ENCODE results near the gene APOC1.

Gene APOC1

DNA sequence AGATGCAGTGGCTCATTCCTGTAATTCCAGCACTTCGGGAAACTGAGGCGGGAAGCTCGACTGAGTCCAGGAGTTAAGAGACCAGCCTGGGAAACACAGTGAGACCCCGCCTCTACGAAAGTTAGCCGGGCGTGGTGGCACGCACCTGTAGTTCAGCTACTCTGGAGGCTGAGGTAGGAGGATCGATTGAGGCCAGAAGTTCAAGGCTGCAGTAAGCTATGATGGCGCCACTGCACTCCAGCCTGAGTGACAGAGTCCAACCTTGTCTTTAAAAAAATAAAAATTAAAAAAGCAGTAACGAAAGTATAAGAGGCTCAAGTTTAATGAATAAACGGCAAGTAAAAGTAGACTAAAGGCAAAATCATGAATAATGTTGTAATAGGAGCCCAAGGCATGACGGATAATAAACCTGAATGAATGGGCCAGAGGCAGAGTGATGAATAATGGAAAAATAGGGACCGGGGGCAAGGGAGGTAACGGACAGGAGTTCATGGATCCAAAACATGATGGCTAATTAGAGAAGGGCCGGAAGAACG lies 24.5 kb upstream of the APOC1 start:
- DNase-seq (ENCODE audit: low spot score): no peak
- ChIA-PET CTCF (interaction anchor here (0.6 to 1.2 kb wide), 4 partner anchors 8 to 493 kb away, joined by 3 to 6 read pairs (median 3); no protein-coding TSS in a partner anchor), POLR2A (ENCODE audit: low non-redundant PET) (interaction anchor here (0.5 to 0.7 kb wide), 3 partner anchors 8 to 64 kb away, joined by 3 to 5 read pairs (median 4); no protein-coding TSS in a partner anchor)
- TF ChIP-seq, protein P1, sequence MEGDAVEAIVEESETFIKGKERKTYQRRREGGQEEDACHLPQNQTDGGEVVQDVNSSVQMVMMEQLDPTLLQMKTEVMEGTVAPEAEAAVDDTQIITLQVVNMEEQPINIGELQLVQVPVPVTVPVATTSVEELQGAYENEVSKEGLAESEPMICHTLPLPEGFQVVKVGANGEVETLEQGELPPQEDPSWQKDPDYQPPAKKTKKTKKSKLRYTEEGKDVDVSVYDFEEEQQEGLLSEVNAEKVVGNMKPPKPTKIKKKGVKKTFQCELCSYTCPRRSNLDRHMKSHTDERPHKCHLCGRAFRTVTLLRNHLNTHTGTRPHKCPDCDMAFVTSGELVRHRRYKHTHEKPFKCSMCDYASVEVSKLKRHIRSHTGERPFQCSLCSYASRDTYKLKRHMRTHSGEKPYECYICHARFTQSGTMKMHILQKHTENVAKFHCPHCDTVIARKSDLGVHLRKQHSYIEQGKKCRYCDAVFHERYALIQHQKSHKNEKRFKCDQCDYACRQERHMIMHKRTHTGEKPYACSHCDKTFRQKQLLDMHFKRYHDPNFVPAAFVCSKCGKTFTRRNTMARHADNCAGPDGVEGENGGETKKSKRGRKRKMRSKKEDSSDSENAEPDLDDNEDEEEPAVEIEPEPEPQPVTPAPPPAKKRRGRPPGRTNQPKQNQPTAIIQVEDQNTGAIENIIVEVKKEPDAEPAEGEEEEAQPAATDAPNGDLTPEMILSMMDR (conservative IDR thresholded peaks at IDR 0.05; ENCODE audit: low read depth): no peak
- peak overlapping the region; percentile 93 for H3K27ac ChIP-seq

DNA sequence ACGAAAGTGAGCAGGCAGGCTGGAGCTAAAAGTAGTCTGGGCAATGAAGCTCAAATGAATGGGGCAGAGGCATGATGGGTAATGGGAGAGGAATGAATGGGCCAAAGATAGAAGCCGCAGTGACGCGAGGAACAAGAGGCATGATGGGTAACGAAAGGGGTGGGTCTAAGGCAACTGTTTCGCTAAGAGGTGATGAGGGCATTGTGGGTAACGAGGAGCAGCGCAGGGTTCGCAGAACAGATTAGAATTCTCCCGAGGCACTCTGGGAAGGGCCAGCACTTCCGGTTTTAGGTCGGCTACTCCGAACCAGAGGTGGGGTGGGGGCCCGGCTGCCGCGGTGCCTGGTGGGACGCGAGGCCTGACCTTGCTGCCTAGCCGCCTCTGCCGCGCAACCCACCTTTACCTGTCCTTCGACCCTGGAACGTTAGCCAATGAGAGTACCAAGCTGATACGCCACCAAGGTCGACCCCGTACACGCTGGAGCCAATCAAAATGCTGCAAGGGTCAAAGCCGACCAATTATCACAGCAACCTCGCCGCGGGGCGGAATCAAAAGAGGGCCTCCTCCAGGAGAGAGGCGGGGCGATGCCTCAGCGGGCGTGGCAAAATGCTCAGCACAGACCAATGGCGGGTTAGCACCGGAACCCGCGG lies 23.9 kb upstream of the APOC1 start:
- H3K27ac ChIP-seq: peak overlapping the region; percentile 93
- TF ChIP-seq, protein P1 (conservative IDR thresholded peaks at IDR 0.05; ENCODE audit: low read depth): no peak
- CTCF ChIA-PET: interaction anchor here (0.6 to 1.2 kb wide), 4 partner anchors 9 to 492 kb away, joined by 3 to 6 read pairs (median 3); no protein-coding TSS in a partner anchor
- peak; percentile 99 for DNase-seq (ENCODE audit: low spot score)
- POLR2A ChIA-PET (ENCODE audit: low non-redundant PET): interaction anchor here (0.6 to 0.7 kb wide), 5 partner anchors 9 to 1915 kb away, joined by 3 to 5 read pairs (median 4); no protein-coding TSS in a partner anchor

DNA sequence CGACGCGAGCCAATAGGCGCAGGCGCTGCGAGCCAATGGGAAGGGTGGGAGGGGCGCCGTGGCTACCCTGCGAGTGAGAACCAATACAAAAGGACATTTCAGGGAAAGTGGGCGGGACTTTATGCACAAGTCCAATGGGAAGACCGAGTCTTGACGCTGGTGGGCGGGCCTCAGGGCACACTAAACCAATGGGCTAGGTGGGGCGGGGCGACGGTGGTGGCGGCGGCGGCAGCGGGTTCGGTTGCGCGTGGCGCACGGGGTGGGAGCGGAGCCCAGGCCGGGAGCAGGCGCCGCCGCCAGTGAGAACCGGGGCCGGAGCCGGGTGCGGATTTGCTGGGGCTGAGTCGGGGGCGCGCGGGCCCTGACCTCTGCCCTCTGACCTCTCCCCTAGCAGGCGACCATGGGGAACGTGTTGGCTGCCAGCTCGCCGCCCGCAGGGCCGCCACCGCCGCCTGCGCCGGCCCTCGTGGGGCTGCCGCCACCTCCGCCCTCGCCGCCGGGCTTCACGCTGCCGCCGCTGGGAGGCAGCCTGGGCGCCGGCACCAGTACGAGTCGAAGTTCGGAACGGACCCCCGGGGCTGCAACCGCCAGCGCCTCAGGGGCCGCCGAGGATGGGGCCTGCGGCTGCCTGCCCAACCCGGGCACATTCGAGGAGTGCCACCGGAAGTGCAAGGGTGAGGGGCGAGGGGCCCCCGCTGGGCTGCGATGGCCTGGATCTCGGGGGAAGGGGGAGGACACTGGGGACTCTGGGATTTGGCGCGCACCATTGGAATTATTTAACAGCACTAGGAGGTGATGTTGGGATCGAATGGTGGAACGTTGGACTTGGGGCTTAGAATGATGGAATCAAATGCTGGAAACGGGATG lies 23.2 kb upstream of the APOC1 start, which contains the start of gene TOMM40:
TOMM40 (plus strand) TSS at position 239 of the 867 bp plus-strand sequence; CDS start at position 401, 162 bp downstream.
- TF ChIP-seq, protein P1 (conservative IDR thresholded peaks at IDR 0.05; ENCODE audit: low read depth): no peak; the same call in 1 of the 2 replicates
- POLR2A ChIA-PET (ENCODE audit: low non-redundant PET): interaction anchor here (0.6 to 0.7 kb wide), 3 partner anchors 32 to 1914 kb away, joined by 3 to 5 read pairs (median 5); no protein-coding TSS in a partner anchor
- peak within 1 kb of the TSS; percentile 93 for H3K27ac ChIP-seq
- DNase-seq (ENCODE audit: low spot score): no peak
- CTCF ChIA-PET: no interaction called here

DNA sequence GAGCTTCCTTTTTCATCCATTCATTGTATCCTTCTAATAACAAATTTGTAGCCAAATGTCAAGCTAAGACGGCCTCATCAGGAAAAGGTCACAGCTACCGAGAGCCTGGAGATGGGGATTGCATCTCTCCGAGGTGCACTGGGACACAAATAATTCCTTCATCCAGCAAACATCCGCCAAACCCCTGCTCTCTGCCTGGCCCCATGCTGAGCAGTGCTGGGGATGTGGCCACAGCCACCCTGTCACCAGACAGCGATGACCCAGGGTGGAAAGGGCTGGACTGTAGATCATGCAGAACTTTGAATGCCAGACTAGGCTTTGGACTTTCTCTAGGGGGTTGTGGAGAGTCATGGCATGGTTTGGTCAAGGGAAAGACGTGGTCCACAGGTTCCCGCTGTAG lies 21.5 kb upstream of the APOC1 start:
- TF ChIP-seq, protein P1 (conservative IDR thresholded peaks at IDR 0.05; ENCODE audit: low read depth): no peak
- ChIA-PET POLR2A (ENCODE audit: low non-redundant PET) (no interaction called here), CTCF (interaction anchor here (1.2 kb wide), 1 partner anchor 11 kb away, joined by 4 read pairs; no protein-coding TSS in a partner anchor)
- no peak for DNase-seq (ENCODE audit: low spot score)
- peak overlapping the region; percentile 93 for H3K27ac ChIP-seq

DNA sequence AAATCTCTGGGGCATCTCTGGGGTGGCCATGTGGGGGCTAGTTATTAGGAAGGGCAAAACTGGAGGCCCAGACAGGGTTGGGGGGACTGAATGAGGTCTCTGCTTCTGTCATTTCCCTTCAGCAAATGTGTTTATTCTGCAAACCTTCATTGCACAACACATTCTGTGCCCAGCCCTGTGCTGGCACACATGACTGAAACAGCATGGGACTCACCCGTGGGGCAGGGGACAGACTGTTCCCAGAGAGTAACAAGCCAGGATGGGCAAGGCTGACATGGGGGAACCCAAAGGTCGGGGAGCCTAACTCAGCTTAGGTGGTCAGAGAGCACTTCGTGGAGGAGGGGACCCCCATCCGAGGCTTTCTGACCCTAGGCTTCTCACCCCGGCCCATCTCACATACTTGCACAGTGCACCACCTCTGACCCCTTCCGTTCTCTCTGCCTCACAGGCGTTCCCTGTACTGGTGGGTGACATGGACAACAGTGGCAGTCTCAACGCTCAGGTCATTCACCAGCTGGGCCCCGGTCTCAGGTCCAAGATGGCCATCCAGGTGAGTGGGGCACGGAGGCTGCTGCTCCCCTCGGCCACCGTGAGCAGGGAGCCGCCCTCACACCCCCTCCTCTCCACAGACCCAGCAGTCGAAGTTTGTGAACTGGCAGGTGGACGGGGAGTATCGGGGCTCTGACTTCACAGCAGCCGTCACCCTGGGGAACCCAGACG lies 20.9 kb upstream of the APOC1 start:
- peak overlapping the region; percentile 93 for H3K27ac ChIP-seq
- POLR2A ChIA-PET (ENCODE audit: low non-redundant PET): no interaction called here
- TF ChIP-seq, protein P1 (conservative IDR thresholded peaks at IDR 0.05; ENCODE audit: low read depth): no peak
- DNase-seq (ENCODE audit: low spot score): no peak
- CTCF ChIA-PET: interaction anchor here (1.2 kb wide), 1 partner anchor 11 kb away, joined by 4 read pairs; no protein-coding TSS in a partner anchor
